RWPE1 (cell line): ENCODE measurements around the gene EIF2B1.

Source experiments
- CTCF ChIA-PET: fragments of 350-600 bp; sonication (Branson Sonifier 250); formaldehyde crosslinking; extraction: SDS; loops from one replicate; lab custom pipeline; 2021; lab: Yijun Ruan, JAX
- POLR2A ChIA-PET: fragments of 400-600 bp; formaldehyde crosslinking; extraction: SDS; loops from one replicate; lab custom pipeline; 2020; ENCODE audit warnings: antibody characterized with exemption; ENCODE audit not compliant: low non-redundant PET; lab: Yijun Ruan, JAX
- DNase-seq: peaks from one replicate; pipeline ENCODE4 v3.0.0; 2012; ENCODE audit warnings: low spot score
- H3K27ac ChIP-seq: fragments of 450-650 bp; 2 replicates; pipeline ENCODE4 v1.5.1; 2017
- TF ChIP-seq, protein P1 (sequence below): fragments of 450-650 bp; conservative IDR thresholded peaks from 2 replicates; pipeline ENCODE4 v1.5.1; 2017; ENCODE audit warnings: low read depth, mild to moderate bottlenecking

EIF2B1 gene

DNA sequence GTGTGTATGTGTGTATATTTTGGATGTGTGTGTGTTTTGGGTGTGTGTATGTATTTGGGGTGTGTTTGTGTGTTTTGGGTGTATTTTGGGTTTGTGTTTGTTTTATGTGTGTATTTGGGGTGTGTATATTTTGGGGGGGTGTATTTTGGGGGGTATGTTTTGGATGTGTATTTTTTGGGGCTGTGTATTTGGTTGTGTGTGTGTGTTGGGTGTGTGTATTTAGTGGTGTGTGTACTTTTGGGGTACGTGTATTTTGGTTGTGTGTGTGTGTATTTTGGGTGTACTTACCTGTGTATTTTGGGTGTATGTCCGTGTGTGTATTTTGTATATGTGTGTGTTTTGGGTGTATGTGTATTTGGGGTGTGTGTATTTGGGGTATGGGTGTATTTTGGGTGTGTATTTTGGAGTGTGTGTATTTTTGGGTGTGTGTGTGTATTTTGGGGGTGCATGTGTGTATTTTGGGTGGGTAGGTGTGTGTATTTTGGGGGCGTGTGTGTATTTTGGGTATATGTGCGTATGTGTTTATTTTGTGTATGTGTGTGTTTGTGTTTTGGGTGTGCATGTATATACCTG, 20.7 kb upstream of the EIF2B1 start:
- TF ChIP-seq, protein P1, sequence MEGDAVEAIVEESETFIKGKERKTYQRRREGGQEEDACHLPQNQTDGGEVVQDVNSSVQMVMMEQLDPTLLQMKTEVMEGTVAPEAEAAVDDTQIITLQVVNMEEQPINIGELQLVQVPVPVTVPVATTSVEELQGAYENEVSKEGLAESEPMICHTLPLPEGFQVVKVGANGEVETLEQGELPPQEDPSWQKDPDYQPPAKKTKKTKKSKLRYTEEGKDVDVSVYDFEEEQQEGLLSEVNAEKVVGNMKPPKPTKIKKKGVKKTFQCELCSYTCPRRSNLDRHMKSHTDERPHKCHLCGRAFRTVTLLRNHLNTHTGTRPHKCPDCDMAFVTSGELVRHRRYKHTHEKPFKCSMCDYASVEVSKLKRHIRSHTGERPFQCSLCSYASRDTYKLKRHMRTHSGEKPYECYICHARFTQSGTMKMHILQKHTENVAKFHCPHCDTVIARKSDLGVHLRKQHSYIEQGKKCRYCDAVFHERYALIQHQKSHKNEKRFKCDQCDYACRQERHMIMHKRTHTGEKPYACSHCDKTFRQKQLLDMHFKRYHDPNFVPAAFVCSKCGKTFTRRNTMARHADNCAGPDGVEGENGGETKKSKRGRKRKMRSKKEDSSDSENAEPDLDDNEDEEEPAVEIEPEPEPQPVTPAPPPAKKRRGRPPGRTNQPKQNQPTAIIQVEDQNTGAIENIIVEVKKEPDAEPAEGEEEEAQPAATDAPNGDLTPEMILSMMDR, result no peak
- ChIA-PET CTCF (no interaction called here), POLR2A (no interaction called here)
- no peak for DNase-seq
- H3K27ac ChIP-seq, result no peak overlapping the region

DNA sequence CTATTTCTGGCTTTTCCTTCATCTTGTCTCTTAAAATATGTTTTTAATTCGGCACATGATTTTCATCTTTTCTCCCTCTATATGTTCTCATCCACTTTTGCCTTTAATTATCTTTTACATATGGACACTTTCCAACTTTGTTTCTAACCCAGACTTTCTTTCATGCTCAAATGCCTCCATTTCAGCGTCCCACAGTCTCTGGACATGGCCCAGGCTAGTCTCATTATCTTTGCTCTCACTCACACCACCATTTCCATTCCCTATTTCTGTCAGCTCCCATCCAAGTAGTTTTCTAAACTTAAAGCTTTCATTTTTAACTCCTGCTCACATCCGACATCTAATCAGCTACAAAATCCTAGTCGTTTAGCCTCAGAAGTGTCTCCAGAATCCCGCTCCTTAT, 14.9 kb upstream of the EIF2B1 start:
- POLR2A ChIA-PET, result no interaction called here
- no peak for DNase-seq
- CTCF ChIA-PET, result interaction anchor here (0.7 kb wide), 1 partner anchor 9 kb away, joined by 3 read pairs; no protein-coding TSS in a partner anchor
- no peak overlapping the region for H3K27ac ChIP-seq
- TF ChIP-seq, protein P1, result no peak

DNA sequence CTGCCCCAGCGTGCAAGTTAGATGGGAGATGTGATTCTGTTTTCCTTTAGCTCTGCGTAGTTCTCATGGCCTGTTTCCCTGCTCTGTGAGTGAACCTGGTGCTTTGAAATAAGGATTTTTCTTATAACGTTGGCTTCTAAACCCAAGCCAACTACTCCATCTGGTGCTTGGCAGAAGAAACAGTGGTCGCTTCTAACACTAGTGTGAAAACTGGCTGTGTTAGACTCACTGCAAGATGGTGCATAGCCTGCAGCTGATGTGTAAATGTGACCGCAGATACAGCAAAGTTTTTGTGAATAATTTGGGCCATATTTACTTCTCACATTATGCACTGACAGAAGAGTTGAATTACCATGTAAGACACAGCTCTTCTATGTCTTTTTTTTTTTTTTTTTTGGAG, 12.4 kb upstream of the EIF2B1 start:
- no peak for DNase-seq
- no peak overlapping the region for H3K27ac ChIP-seq
- TF ChIP-seq, protein P1, result no peak
- POLR2A ChIA-PET, result interaction anchor here (0.5 kb wide), 1 partner anchor 11 kb away, joined by 3 read pairs; no protein-coding TSS in a partner anchor
- CTCF ChIA-PET, result no interaction called here

- DNase-seq, result no peak
- no peak overlapping the region for H3K27ac ChIP-seq
- TF ChIP-seq, protein P1, result no peak
- CTCF ChIA-PET, result interaction anchor here (0.7 to 0.8 kb wide), 2 partner anchors 16 to 23 kb away, joined by 4 to 5 read pairs; no protein-coding TSS in a partner anchor
- POLR2A ChIA-PET, result no interaction called here
Measured at GRCh38 chr12:123645380-123645779, 11.9 kb upstream of the EIF2B1 start.

- POLR2A ChIA-PET, result no interaction called here
Measured at GRCh38 chr12:123643911-123644310, 10.4 kb upstream of the EIF2B1 start.

GRCh38 chr12:123634142-123634561, 666 bp upstream of the EIF2B1 start:
- CTCF ChIA-PET, result no interaction called here
- TF ChIP-seq, protein P1, result no peak
- peak overlapping the region; percentile 66 for H3K27ac ChIP-seq
- no peak for DNase-seq
- POLR2A ChIA-PET, result interaction anchor here (0.6 to 0.8 kb wide), 3 partner anchors 12 to 118 kb away, joined by 3 to 4 read pairs (median 3); no protein-coding TSS in a partner anchor

More at GRCh38 chr12:123643911-123644310, 10.4 kb upstream of the EIF2B1 start:
- DNase-seq, result no peak
- H3K27ac ChIP-seq, result no peak overlapping the region
- CTCF ChIA-PET, result no interaction called here
- TF ChIP-seq, protein P1, result no peak
